Left hindlimb (tissue), 1 donor: ENCODE results near the gene ALG6.
"Not testable (repeated sequence)": the region's sequence is repeated elsewhere in the genome, so short reads cannot be mapped to it uniquely, and the experiment has no call there.

ENCODE experiments used
- DNase-seq: peaks from one replicate; pipeline ENCODE4 v3.0.0-alpha.2; 2018

Gene ALG6

DNA sequence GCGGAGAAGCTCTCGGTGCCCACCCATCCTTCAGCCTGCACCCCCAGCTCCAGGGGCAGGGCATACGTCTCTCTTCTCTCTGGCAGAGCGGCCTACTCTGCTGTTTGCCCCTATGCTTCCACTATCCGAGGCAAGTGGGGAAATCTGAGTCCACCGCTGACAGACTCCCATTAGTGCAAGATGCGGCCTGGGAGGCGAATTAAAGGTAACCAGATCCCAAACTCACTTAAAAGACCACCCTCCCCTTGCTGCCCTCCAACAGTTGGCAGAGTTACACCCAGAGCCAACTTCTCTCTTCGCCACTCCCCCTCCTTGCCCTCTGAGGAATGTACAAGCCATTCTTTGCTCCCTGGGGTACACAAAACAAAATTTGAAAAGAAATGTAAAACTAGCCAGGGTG lies 38.6 kb upstream of the ALG6 start:
- no peak for DNase-seq

DNA sequence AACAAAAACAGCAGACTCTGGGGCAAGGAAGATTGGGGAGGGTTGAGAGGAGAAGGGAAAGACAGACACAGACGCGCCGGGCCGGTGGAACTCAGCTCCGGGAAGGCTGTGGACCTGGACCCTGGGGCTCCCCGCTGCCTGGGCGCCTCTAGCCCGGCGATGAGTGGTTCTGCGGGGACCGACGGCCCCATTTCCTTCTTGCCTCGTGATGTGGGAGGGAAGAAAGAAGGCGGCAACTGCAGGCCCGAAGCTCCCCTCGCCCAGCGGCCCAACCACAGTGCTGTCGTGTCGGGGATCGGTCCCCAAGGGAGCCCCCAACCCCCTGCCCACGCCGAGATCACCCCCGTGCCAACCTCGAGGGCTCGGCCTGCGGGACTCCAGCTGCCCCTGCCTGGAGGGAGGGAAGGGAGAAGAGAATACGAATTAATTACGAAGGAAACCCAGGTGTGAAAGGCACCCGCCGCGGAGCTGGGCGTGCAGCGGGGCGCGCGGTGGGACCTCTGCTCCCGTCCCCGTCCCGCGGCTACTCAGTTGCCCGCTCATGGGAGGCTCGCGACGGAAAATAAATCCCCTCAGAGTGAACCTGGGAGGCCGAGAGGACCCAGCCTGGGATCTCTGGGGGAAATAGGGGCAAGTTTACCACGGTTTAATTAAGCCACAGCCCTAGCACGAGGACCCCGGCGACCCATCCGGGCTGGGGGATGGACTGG lies 37.7 kb upstream of the ALG6 start:
- no peak for DNase-seq

DNA sequence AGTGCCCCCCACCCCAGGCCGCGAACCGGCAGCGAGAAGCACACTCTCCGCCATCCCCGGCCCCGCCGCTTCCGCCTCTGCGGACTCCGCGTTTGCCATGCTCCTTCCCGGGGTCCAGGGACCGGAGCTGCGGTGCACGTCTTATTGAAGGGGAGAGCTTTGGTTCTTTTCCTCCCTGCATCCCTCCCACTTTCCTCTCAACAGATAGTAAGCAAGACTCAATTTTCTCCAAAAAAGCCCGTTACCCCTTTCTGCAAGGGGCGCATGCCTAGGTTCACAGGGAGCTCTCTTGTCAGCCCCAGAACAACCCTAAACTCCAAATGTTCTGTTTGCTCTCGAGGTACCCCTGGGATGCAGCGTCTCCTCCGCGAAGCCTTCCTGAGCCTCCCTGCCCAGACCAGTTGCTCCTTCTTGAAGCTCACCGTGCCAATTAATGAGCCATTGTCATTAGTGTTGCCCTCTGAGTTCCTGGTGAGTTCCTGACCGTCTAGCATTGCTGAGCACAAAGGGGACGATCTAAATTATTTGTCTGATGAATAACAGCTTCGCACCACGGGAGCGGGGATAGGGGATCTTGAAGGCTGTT lies 37.0 kb upstream of the ALG6 start:
- no peak for DNase-seq

DNA sequence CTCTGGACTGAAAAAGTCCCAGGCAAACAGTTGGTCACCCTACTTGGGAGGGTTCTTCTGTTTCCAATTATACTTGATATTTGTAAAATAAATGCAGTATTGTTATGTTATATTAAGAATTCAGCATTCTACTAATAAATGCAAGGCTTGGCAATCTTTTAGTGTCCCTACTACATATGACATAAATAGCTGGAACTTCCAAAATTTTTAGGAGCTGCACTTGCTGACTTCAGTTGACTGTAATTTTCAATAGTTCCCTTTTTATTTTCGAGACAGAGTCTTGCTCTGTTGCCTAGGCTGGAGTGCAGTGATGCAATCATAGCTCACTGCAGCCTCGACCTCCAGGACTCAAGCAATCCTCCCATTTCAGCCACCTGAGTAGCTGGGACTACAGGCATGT lies 25.0 kb upstream of the ALG6 start:
- DNase-seq: no peak

DNA sequence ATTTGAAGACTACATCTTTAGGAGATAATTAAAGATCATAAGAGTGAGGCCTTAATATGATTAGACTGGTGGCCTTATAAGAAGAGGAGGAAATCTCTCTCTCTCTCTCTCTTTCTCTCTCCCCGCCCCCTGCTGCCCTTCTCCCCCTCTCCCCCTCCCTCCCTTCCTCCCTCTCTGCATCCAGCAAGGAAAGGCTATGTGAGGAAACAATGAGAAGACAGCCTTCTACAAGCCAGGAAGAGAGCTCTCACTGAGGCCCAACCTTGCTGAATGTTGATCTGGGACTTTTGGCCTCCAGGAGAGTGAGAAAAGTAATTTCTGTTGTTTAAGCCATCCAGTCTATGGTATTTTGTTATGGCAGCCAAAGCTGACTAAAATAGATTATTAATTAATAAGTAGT lies 23.5 kb upstream of the ALG6 start:
- no peak for DNase-seq

DNA sequence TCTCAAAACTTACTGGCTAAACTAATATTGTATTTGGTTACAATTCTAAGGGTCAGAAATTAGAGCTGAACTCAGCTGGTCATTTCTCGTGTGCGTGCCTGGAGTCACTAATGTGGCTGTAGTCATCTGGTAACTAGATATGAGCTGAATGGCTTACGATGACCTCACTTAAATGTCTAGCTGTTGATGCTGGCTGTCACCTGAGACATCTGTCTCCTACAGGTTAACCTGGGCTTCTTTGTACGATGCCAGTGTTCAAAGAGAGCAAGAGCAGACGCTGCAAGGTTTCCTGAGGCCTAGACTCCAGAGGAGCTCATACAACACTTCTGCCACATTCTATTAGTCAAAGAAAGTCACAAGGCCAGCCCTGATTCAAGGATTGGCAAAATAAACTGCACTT lies 17.1 kb upstream of the ALG6 start:
- DNase-seq: no peak

DNA sequence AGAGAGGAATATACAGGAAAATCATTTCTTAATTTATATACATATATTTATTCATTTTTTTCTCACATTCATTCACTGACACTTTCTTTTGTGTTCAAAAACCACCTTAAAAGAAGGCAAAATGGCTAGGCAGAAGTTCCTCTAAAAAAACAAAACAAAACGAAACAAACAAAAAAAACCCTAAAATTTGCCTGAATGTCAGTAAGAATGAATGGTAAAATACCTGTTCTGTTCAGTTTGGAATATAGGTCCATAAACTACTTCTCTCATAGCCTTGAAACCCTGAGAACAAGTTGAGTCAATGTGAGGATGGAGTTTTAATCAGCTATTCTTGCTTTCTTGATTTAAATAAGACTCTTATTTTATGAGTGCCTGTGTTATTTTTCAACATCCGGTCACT lies 14.7 kb upstream of the ALG6 start:
- DNase-seq: no peak

DNA sequence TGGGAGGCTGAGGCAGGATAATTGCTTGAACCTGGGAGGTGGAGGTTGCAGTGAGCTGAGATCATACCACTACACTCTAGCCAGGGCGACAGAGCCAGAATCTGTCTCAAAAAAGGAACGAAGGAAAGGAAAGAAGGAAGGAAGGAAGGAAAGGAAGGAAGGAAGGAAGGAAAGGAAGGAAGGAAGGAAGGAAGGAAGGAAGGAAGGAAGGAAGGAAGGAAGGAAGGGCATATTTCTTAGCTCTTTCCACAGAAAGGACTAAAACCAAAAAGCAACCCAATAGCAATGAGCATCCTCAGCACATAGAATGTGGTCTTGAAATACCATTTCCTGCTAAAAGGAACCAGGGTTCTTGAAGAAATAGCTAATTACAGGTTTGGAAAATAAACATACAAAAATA lies 11.2 kb upstream of the ALG6 start:
- DNase-seq: not testable (repeated sequence)

DNA sequence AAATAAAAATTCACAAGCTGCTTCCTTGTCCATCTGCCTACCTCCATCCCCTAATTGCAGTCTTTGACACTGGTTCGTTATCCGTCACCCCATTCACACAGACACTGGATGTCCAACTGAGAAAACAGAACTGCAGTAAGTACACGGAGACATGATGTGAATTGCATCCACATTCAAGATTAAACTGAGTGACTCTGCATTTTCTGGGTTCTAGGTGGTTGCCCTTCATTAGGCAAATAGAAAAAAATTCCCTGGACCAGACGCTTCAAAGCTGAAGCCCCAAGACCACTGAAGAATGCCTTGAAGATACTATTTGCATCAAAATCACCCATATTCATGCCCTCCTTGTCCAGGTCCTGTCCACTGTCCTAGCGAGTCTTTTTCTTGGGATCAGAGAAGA lies 7.9 kb upstream of the ALG6 start:
- no peak for DNase-seq

DNA sequence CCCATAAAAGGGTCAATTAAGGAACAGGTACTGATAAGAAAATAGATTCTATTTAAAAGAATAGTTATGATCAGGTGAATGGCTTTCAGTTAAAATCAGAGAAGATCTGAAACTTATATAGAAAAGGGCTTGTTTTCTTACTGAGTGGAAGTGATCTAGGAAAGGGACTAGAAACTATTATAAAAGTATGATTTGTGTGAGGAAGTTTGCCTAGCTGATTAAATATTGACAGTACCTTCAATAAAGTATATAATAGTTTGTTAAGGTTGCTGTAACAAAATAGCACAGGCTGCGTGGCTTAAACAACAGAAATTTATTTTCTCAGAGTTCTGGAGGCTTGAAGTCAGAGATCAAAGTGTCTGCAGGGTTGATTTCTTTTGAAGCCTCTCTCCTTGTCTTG lies 5.4 kb upstream of the ALG6 start:
- no peak for DNase-seq

DNA sequence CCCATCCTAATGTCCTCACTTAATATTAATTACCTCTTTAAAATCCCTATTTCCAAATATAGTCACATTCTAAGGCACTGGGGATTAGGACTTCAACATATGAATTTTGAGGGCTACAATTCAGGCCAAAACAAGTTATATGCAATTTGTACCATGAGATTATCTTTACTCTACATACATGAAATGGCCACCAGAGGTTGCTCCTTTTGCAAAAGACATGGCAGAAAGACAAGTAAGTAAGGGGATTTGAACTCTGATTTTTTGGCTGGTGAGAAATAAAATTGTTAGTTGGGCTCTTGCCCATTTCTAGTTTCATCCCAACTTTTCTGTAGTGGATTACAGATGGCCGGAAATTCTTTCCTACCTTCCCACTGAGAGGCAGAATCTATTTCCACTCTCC lies 4.8 kb upstream of the ALG6 start:
- no peak for DNase-seq

DNA sequence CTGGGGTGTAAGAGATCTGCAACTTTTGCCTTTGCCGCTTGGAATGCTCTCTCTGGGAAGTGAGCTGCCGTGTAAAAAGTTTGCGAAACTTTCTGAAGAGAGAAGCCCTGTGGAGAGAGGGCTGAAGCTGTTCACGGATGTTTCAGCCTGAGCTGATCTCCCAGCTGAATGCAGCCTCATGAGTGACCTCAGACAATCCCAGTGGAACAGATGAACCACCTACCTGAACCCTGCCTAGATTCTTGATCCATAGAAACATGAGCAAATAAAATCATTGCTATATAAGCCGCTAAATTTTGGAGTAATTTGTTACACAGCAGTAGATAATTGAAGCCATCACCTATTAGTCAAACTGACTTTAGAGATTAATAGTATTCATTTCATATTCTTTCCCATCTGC lies 4.4 kb upstream of the ALG6 start:
- no peak for DNase-seq

DNA sequence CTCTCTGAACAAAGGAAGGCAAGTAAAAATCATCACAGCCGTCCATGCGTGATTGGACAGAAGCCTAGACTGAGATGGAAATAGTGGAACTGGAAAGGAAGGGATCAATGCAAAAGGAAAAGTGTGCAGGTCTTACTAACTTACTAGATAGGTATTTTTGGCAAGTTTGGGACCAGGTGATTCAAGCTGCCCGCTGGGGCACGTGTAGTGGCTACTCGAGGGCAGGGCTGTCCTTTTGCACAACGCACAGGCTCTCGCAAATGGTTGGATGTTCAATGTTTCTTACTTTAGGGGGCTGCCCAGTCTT lies 566 bp upstream of the ALG6 start:
- DNase-seq: no peak

DNA sequence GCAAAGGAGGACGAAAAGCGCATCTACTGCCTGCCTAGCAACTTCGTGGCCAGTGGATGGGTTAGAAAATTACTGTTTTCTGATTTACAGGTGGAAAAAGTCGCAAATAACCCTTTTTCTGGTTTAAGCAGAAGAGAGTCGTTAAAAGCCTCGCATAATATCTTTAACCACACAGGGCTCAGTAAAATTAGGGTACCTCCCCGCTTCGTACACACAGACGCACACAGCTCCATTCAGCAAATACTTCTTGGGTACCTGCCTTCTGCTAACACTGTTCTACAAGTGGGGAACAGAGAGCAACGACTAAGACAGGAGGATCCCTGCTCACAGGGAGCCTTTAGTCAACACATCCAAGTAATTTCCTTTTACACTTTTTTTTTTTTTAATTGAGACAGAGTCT lies 704 bp downstream of the ALG6 start:
- DNase-seq: no peak

DNA sequence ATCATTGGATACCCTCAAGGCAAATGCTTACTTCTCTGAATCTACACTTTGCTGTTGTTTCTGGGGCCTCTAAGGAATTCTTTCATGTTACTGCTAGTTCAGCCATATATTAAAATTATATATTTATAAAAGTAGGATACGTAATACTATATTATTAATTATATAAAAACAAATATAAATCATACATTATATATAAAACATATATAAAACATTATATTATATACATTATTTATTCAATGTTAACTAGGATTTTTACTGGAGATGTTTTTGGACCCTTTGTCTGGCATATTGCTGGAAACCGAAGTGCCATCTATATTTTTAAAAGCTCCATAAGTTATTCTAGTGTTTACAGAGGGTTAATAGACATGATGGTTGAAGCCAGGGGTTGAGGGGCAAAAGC lies 12.2 kb downstream of the ALG6 start:
- no peak for DNase-seq

DNA sequence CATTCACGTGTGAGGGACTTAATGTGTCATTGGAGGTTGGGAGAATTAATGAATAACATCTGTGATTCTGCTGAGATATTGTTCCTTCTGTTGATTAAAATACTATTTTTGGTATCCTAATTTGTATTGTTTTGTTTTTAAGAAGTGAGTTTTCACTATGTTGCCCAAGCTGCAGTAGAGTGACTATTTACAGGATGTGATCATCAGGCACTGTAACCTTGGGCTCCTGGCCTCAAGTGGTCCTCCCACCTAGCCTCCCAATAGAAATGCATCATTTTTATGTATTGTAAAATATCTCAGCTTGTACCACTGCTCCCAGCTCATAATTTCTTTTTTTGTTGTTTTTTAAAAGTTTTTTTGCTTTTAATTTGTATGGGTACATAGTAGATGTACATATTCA lies 14.3 kb downstream of the ALG6 start:
- no peak for DNase-seq

DNA sequence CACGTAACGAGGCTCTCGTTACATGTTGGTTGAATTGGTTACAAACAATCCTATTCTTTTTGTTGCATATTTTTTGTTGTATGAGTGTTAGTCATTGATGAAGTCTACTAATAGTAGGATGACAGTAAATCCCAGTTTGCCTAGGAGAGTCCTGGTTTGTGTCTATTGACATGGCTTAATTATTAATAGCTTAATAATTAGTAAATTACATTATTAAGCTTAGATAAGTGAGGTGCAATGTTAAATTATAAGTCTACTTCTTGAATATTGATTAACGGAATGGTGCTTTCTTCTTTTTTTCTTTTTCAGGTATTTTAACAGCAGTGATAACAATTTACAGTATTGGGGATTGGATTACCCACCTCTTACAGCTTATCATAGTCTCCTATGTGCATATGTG lies 34.5 kb downstream of the ALG6 start:
- no peak for DNase-seq

DNA sequence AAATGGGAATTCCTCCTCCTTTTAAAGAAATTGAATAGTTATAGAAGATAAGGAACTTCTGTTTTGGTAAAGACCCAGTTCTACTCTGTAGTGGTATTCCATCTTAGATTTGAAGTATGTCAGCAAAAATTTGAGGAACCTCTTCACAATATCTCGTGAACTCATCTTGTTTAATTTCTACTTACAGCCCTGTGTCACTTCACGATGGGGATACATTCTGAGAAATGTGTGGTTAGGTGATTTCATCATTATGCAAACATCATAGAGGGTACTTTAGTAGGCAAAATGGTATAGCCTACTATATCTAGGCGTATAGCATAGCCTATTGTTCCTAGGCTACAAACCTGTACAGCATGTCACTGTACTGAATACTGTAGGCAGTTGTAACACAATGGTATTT lies 36.0 kb downstream of the ALG6 start:
- DNase-seq: no peak

DNA sequence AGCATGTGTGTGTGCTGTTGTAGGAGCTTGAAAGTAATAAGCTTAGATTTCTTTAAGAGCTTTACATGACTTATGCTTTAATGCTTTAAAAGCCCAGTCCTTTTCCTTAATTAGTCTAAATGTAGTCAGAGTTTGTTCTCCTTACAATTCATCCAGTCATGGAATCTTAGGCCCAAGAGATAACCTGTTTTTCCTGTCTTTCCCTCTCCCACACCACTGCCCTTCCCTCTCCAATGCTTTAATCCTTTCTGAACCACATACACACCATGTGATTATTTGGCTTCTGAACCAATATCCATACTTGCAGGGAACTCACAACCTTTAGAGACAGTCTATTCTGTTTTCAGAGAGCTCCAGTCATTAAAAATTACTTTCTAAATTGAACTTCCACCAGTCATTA lies 37.6 kb downstream of the ALG6 start:
- no peak for DNase-seq

DNA sequence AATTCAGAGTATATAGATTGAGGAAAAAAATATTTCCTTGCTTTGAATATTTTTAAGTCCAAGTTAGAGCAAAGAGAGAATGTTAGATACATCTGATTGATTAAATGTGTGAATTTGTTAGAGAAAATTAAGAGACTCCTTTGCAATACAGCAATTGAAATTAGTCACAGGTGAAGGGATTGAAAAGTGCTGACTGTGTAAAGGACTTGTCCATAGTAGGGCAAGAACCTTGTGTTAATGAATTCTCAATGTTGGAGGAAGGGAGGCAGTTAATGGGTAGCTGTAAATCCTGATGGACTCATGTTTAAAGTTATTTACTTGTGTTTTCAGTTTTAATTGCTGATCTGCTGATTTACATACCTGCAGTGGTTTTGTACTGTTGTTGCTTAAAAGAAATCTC lies 38.6 kb downstream of the ALG6 start:
- no peak for DNase-seq

DNA sequence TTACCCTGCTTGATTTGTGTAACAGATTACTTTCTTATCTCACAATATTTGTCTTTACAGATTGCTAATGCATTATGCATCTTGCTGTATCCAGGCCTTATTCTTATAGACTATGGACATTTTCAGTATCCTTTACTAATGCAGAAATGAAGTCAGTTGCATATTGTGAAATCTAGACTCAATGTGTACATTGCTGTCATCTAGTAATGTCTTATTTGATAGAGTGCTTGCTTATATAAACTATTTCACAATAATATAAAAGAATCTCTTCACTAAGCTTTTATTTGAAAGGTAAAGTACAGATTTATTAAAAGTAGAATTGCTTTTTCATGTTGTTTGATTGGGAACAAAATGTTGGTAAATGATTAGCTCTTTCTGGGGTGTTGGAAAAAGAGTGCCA lies 39.6 kb downstream of the ALG6 start:
- no peak for DNase-seq

DNA sequence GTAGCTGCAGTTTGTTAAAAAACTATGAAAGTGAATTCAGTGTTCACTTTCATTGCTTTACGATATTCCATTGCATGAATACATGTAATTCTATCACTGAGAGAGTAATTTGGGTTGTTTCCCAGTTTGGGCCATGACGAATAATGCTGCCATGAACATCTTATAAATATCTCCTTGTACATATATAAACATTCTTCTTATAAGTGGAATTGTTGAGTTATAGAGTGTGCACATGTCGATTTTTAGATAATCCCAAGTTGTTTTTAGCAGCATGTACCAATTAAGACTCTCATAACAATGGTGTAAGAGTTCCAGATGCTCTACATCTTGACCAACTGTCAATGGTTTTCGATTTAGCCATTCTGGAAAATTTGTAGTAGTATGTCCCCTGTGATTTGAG lies 40.9 kb downstream of the ALG6 start:
- DNase-seq: no peak

DNA sequence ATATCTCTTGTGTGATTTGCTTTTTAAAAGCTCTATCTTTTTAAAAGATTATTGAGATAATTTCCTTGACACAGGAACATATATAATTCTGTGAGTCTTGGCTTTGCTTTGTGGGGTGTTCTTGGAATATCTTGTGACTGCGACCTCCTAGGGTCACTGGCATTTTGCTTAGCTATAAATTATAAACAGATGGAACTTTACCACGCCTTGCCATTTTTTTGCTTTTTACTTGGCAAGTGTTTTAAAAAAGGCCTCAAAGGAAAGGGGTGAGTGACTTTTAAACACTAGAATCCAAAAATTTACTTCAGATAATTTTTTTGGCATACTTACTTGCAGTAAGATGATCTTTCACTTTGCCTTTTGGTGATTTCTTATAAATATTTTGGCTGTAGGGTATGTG lies 43.6 kb downstream of the ALG6 start:
- no peak for DNase-seq

DNA sequence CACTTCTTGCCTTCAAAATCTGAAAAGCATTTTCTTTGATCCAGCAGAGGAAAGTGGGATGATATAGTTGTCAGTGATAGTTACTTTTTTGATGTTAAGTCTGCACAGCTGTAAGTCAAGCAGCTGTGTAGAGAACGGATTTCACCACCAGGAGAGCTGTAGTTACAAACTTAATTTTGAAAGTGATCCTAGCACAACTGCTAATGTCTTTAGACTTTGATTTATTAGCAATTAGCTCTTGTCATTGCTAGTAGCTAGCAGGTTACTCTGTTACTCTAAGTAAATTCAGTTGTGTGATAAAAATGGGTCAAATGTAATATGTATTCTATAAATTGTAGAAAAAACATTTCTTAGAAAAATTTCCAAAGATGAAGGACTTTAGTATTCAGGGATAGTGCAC lies 46.0 kb downstream of the ALG6 start:
- no peak for DNase-seq

DNA sequence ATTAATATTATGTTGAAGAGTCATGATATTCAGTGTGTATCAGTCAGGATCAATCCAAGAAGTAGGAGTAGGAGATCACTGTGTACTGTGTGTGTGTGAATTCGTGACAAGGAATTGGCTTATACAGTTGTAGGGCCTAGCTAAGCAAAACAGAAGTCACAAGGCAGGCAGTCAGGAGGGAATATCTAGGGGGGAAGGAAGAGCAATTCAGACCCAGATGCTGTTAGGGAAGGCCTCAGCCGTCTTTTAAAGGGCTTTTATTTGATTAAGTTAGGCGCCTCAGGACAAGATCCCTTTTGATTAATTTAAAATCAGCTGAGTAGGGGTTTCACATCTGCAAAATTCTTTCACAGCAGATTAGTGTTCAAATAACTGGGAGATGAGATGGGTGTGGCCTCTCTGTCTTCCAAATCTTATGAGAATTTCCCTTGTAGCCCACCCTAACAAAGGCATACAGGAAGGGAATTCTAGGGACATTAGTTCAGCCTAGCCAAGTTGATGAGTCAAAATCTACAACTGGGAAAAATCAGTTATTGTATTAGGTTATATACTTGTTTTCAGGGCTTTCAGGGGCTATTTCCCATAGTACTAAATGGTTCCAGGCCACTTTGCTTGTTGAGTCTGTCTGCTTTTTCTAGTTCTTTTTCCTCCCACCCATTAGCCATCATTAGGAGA lies 47.4 kb downstream of the ALG6 start:
- DNase-seq: no peak
